ENCODE measurements around the gene RASSF8. TPM values are rescaled to one million over a fixed set of nuclear protein-coding genes. Genes with fewer than 3 reads are reported as not detected.

RASSF8 gene
- total and polyA plus RNA-seq, 2 donors (not counting 3 experiments of a cell fraction or from before 2014, with no cell fraction given) = 11.1 to 59.3 TPM

DNA sequence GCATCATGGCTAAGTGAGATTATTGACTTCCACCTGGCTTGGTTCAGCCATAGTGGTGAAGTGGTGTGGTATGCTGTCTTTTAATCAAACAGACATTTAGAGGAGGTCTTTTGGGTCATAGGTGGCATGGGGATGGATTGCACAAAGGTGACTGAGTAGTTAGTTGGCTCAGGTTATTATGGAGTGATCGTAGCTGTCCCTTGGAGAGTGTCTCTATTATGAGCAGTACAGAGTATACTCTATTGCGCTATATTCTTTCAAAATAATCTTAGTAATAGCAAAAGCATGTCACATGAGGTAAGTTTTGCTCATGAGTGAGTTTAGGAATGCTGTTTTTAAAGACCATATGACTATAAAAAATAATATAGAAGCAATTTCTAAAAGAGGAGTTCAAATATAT, 60.4 kb downstream of the RASSF8 start:
- intact Hi-C loops (cut with micrococcal nuclease) (loop anchor here (10.0 kb wide), 1 partner anchor 194 kb away; no protein-coding TSS in a partner anchor), dilution Hi-C loops (cut with MboI; ENCODE audit: extremely low pct_ligation_motif_present, low sequenced_read_pairs) (no loop called here)
- Histone ChIP-seq H3K9me3 (replicated peaks; ENCODE audit: control insufficient read depth, insufficient read depth, low read length) (no peaks in the 10 kb centered on the region), H2AFZ (ENCODE audit: low read depth, low read length) (no peak overlapping the region), H3K27ac (ENCODE audit: insufficient read depth, low read depth, low read length) (no peak overlapping the region), H3K9me1 (replicated peaks; ENCODE audit: control insufficient read depth, extremely low read depth, insufficient read depth, low read length) (no peaks in the 10 kb centered on the region), H3K4me3 (replicated peaks in 1 of 3; ENCODE audit: insufficient read depth in 1 of 3, low read depth in 1 of 3, low read length in 3 of 3) (no peak overlapping the region), H3K79me2 (ENCODE audit: control insufficient read depth, insufficient read depth, low read length) (peaks cover 67% of the 10 kb centered on the region), H3K9ac (replicated peaks; ENCODE audit: extremely low read depth, insufficient read depth, low read length) (no peak overlapping the region), H4K20me1 (replicated peaks; ENCODE audit: control insufficient read depth, extremely low read depth, insufficient read depth, low read length) (no peaks in the 10 kb centered on the region), H3K36me3 (ENCODE audit: control insufficient read depth in 2 of 2, extremely low read depth in 1 of 2, insufficient read depth in 2 of 2, low read length in 2 of 2) (no peaks in the 10 kb centered on the region), H3K4me1 (ENCODE audit: control insufficient read depth, extremely low read depth, insufficient read depth, low read length) (peaks cover 7% of the 10 kb centered on the region), H3K27me3 (ENCODE audit: control insufficient read depth in 2 of 2, insufficient read depth in 2 of 2, low read length in 2 of 2) (no peaks in the 10 kb centered on the region), H3K4me2 (ENCODE audit: insufficient read depth, low read length) (no peak overlapping the region)
- TF ChIP-seq POLR2AphosphoS5 (IDR thresholded peaks at IDR 0.05; ENCODE audit: insufficient read depth, low read depth, low read length) (no peak), JUN (IDR thresholded peaks at IDR 0.05; ENCODE audit: borderline replicate concordance, insufficient read depth, insufficient read length, low read depth) (no peak), FOS (IDR thresholded peaks at IDR 0.05; ENCODE audit: borderline replicate concordance, insufficient read depth, low read length) (no peak)
- TF ChIP-seq, protein P1, sequence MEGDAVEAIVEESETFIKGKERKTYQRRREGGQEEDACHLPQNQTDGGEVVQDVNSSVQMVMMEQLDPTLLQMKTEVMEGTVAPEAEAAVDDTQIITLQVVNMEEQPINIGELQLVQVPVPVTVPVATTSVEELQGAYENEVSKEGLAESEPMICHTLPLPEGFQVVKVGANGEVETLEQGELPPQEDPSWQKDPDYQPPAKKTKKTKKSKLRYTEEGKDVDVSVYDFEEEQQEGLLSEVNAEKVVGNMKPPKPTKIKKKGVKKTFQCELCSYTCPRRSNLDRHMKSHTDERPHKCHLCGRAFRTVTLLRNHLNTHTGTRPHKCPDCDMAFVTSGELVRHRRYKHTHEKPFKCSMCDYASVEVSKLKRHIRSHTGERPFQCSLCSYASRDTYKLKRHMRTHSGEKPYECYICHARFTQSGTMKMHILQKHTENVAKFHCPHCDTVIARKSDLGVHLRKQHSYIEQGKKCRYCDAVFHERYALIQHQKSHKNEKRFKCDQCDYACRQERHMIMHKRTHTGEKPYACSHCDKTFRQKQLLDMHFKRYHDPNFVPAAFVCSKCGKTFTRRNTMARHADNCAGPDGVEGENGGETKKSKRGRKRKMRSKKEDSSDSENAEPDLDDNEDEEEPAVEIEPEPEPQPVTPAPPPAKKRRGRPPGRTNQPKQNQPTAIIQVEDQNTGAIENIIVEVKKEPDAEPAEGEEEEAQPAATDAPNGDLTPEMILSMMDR (IDR thresholded peaks at IDR 0.05; ENCODE audit: extremely low read depth in 1 of 2, insufficient read depth in 1 of 2, low read depth in 1 of 2, low read length in 2 of 2) = no peak
- POLR2A ChIA-PET = no interaction called here
- CTCF ChIA-PET = interaction anchor here (1.1 to 1.8 kb wide), 2 partner anchors 48 to 561 kb away, joined by 3 to 7 read pairs; no protein-coding TSS in a partner anchor
- BruUV-seq (replicated peaks) = no TSS peak
- FAIRE-seq (no peak), DNase-seq (ENCODE audit: low read depth, low spot score) (no peak)

DNA sequence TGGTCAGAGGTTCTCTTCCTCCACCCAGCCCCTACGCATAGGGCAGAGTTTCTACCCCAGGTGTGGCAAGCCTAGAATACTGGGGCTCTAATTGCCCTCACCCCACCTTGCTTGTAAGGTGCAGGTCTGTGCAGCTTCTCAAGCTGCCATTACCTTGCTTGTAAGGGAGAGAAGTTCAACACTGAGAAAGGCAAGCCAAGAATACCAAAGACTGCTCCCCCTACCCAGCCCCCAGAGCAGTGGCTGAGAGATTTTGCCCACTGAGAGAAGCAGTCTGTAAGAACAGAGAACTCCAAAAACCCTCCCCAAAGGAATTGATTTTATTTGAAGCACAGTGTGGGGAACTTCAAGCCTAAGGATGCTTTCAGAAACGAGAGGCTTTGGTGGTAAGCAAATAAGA, 63.1 kb downstream of the RASSF8 start:
- no peaks in the 10 kb centered on the region for H3K27me3 ChIP-seq (ENCODE audit: control insufficient read depth in 2 of 2, insufficient read depth in 2 of 2, low read length in 2 of 2)
- H3K9me1 ChIP-seq (replicated peaks; ENCODE audit: control insufficient read depth, extremely low read depth, insufficient read depth, low read length) = no peaks in the 10 kb centered on the region
- no peaks in the 10 kb centered on the region for H3K9me3 ChIP-seq (replicated peaks; ENCODE audit: control insufficient read depth, insufficient read depth, low read length)
- ChIA-PET CTCF (interaction anchor here (0.8 to 3.1 kb wide), 9 partner anchors 7 to 585 kb away, joined by 3 to 14 read pairs (median 3); partner anchors contain the start of gene RASSF8), POLR2A (no interaction called here)
- no TSS peak for BruUV-seq (replicated peaks)
- peaks cover 55% of the 10 kb centered on the region for H3K79me2 ChIP-seq (ENCODE audit: control insufficient read depth, insufficient read depth, low read length)
- no peak for DNase-seq (ENCODE audit: low read depth, low spot score)
- no peak overlapping the region for H3K27ac ChIP-seq (ENCODE audit: insufficient read depth, low read depth, low read length)
- no peak overlapping the region for H3K4me3 ChIP-seq (replicated peaks in 1 of 3; ENCODE audit: insufficient read depth in 1 of 3, low read depth in 1 of 3, low read length in 3 of 3)
- no peaks in the 10 kb centered on the region for H3K36me3 ChIP-seq (ENCODE audit: control insufficient read depth in 2 of 2, extremely low read depth in 1 of 2, insufficient read depth in 2 of 2, low read length in 2 of 2)
- no peak overlapping the region for H3K4me2 ChIP-seq (ENCODE audit: insufficient read depth, low read length)
- H3K4me1 ChIP-seq (ENCODE audit: control insufficient read depth, extremely low read depth, insufficient read depth, low read length) = peaks cover 5% of the 10 kb centered on the region
- H3K9ac ChIP-seq (replicated peaks; ENCODE audit: extremely low read depth, insufficient read depth, low read length) = no peak overlapping the region
- TF ChIP-seq GATA2 (IDR thresholded peaks at IDR 0.05; ENCODE audit: insufficient read depth, insufficient read length, low read depth, low read length) (no peak), FOS (IDR thresholded peaks at IDR 0.05; ENCODE audit: borderline replicate concordance, insufficient read depth, low read length) (no peak), EZH2 (IDR thresholded peaks at IDR 0.05; ENCODE audit: borderline replicate concordance, low read depth, low read length, severe bottlenecking) (no peak), POLR2AphosphoS5 (IDR thresholded peaks at IDR 0.05; ENCODE audit: insufficient read depth, low read depth, low read length) (no peak), POLR2A (IDR thresholded peaks at IDR 0.05; ENCODE audit: low read depth, low read length) (no peak)
- TF ChIP-seq, protein P2, sequence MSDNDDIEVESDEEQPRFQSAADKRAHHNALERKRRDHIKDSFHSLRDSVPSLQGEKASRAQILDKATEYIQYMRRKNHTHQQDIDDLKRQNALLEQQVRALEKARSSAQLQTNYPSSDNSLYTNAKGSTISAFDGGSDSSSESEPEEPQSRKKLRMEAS (IDR thresholded peaks at IDR 0.05; ENCODE audit: insufficient read depth, insufficient read length) = no peak
- TF ChIP-seq, protein P1 (IDR thresholded peaks at IDR 0.05; ENCODE audit: extremely low read depth in 1 of 2, insufficient read depth in 1 of 2, low read depth in 1 of 2, low read length in 2 of 2) = no peak
- dilution Hi-C loops (cut with MboI; ENCODE audit: extremely low pct_ligation_motif_present, low sequenced_read_pairs) = no loop called here
- intact Hi-C loops (cut with micrococcal nuclease) = no loop called here
- H2AFZ ChIP-seq (ENCODE audit: low read depth, low read length) = no peak overlapping the region
- no peaks in the 10 kb centered on the region for H4K20me1 ChIP-seq (replicated peaks; ENCODE audit: control insufficient read depth, extremely low read depth, insufficient read depth, low read length)
- FAIRE-seq = no peak

All from endothelial cell of umbilical vein (primary cell).